Measurements from ENCODE around the gene RAPGEF1. TPM values are rescaled to one million over a fixed set of nuclear protein-coding genes. Genes with fewer than 3 reads are reported as not detected.

Gene RAPGEF1
- total RNA-seq, 1 donor from 2014 or later: 73.1 TPM

DNA sequence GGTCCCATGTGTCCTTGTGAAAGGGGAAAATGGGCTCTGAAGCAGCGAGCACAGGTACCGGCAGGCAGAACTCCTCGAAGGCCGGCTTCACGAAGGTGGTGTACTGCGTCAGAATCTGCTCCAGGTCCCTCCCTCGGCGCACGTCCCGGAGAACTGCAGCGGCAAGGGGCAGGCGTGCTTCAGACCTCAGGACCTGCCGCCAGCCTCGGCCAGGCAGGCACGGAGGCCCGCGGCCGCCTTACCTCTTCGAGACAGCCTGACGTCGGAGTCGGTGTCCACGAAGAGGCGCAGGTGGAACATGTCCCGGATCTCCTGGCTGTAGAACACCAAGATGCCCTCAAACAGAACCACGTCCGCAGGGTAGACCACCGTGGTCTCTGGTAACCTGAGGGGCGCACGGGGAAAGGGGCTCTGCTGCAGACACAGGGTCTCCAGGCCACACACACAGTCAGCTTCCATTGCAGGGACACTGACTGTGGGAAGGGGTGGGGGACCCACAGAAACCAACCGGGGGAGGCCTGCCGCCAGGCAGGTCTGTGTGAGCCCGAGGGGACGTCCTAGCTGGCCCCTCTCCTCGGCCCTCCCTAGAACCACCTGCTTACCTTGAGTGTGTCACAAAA, 210.9 kb downstream of the RAPGEF1 start:
- TF ChIP-seq, protein P1, sequence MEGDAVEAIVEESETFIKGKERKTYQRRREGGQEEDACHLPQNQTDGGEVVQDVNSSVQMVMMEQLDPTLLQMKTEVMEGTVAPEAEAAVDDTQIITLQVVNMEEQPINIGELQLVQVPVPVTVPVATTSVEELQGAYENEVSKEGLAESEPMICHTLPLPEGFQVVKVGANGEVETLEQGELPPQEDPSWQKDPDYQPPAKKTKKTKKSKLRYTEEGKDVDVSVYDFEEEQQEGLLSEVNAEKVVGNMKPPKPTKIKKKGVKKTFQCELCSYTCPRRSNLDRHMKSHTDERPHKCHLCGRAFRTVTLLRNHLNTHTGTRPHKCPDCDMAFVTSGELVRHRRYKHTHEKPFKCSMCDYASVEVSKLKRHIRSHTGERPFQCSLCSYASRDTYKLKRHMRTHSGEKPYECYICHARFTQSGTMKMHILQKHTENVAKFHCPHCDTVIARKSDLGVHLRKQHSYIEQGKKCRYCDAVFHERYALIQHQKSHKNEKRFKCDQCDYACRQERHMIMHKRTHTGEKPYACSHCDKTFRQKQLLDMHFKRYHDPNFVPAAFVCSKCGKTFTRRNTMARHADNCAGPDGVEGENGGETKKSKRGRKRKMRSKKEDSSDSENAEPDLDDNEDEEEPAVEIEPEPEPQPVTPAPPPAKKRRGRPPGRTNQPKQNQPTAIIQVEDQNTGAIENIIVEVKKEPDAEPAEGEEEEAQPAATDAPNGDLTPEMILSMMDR (IDR thresholded peaks at IDR 0.05): no peak
- H3K36me3 Mint-ChIP-seq (ENCODE audit: low read depth): peaks cover 15% of the 10 kb centered on the region
- H3K4me1 Mint-ChIP-seq (ENCODE audit: low read depth): peaks cover 29% of the 10 kb centered on the region
- H3K9me3 Mint-ChIP-seq (ENCODE audit: low read depth): no peaks in the 10 kb centered on the region
- H3K4me3 Mint-ChIP-seq (ENCODE audit: unreplicated experiment): no peak overlapping the region
- no peaks in the 10 kb centered on the region for H3K27me3 Mint-ChIP-seq (ENCODE audit: low read depth)
- no peak for DNase-seq (ENCODE audit: low spot score)
- no peak overlapping the region for H3K27ac Mint-ChIP-seq (ENCODE audit: unreplicated experiment)

DNA sequence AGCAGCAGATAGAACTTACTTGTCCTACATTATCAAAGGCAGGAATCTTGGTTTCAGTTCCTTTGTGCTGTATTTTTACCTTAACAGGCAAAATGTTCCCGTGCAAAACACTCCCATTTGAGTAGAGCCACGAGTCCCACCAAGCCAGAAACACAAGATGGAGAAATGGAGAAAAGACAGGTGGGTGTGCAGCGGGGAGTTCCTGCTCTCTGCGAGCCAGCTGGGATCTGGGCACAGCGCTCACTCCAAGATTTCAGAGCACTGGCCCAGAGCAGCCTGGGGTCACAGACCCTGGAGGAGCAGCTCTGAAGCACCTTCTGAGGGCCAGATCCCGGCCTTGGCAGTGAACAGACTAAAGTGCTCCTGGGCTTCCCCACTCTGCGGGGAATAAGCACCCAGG, 211.7 kb downstream of the RAPGEF1 start:
- TF ChIP-seq, protein P1 (IDR thresholded peaks at IDR 0.05): no peak
- Mint-ChIP-seq H3K4me1 (ENCODE audit: low read depth) (peaks cover 29% of the 10 kb centered on the region), H3K9me3 (ENCODE audit: low read depth) (no peaks in the 10 kb centered on the region), H3K27me3 (ENCODE audit: low read depth) (no peaks in the 10 kb centered on the region), H3K36me3 (ENCODE audit: low read depth) (peaks cover 15% of the 10 kb centered on the region), H3K4me3 (ENCODE audit: unreplicated experiment) (no peak overlapping the region), H3K27ac (ENCODE audit: unreplicated experiment) (no peak overlapping the region)
- DNase-seq (ENCODE audit: low spot score): no peak

Other genes starting within 250 kb of the RAPGEF1 start
- gene POMT1, start 237.2 kb downstream of the RAPGEF1 start, total RNA-seq: 46.7 to 48.0 TPM (median 46.8 TPM) in 3 replicates
- gene UCK1, start 208.8 kb downstream of the RAPGEF1 start, total RNA-seq: 17.9 to 27.7 TPM (median 18.3 TPM) in 3 replicates
- gene PRRT1B, start 194.6 kb downstream of the RAPGEF1 start, total RNA-seq: not detected in 3 replicates

Data from chondrocyte (in vitro differentiated cells).